K562 (cell line): ENCODE data around the gene RNF31. TPM values are rescaled to one million over a fixed set of nuclear protein-coding genes. Genes with fewer than 3 reads are reported as not detected.

Experiments used
- ATAC-seq: fragments of 200-7000 bp; cut with Tn5 transposase; 3 replicates; pipeline ENCODE4 v1.9.1; 2020; ENCODE audit warnings: moderate library complexity
- BruUV-seq: library from RNA; stranded (reverse); fragments of 400-500 nt; replicated peaks from 2 replicates; lab custom pipeline; 2021; lab: Mats Ljungman, UMichigan
- CTCF ChIA-PET: fragments of 300-600 bp; formaldehyde crosslinking; extraction: SDS; loops from one replicate; lab custom pipeline; 2021; ENCODE audit warnings: low intra/inter-chr PET ratio; lab: Yijun Ruan, JAX
- POLR2A ChIA-PET: fragments of 300-600, 350-650 bp; sonication (Branson Sonifier 250); formaldehyde crosslinking; extraction: SDS; loops from one replicate; lab custom pipeline; 2021; ENCODE audit warnings: antibody characterized with exemption, inconsistent platforms; lab: Yijun Ruan, JAX
- DNase-seq, 4 experiments: peaks; one replicate each; pipeline versions ENCODE4 v3.0.0 to v3.0.0-alpha.2; 2011 to 2018; ENCODE audit warnings: low spot score in 3 of 4, mixed read lengths in 3 of 4; ENCODE audit errors: extremely low read depth in 1 of 4
- FAIRE-seq: peaks from 2 replicates; lab custom pipeline; 2011; peaks lifted over from hg19 to GRCh38; lab: Jason Lieb, UNC
- H2AFZ ChIP-seq: 2 replicates; pipeline ENCODE4 v1.6.0; 2011; ENCODE audit warnings: low read depth, low read length, control low read depth, inconsistent platforms
- H3K27ac ChIP-seq: fragments of 200-600 bp; 3 replicates; pipeline ENCODE4 v1.8.0; 2011; ENCODE audit warnings: low read depth, mild to moderate bottlenecking, control low read depth, inconsistent platforms, low read length, moderate library complexity, mixed read lengths; ENCODE audit errors: extremely low read depth
- H3K27me3 ChIP-seq, 2 experiments: fragments of 300-600 bp in 1 of 2; 2 replicates in 1 of 2; 3 replicates in 1 of 2; pipeline versions ENCODE4 v1.6.0 to v1.8.0; 2011; ENCODE audit warnings: inconsistent platforms in 2 of 2, low read length in 2 of 2, mild to moderate bottlenecking in 1 of 2, mixed read lengths in 1 of 2, moderate library complexity in 1 of 2; ENCODE audit not compliant: control insufficient read depth in 2 of 2, insufficient read depth in 2 of 2
- H3K36me3 ChIP-seq: fragments of 300-600 bp; 3 replicates; pipeline ENCODE4 v1.8.0; 2011; ENCODE audit warnings: mild to moderate bottlenecking, low read length, inconsistent platforms; ENCODE audit not compliant: control insufficient read depth, insufficient read depth
- H3K4me1 ChIP-seq, 2 experiments: fragments of 200-600 bp in 1 of 2; replicated peaks in 1 of 2; 2 replicates in 1 of 2; 3 replicates in 1 of 2; pipeline versions ENCODE4 v1.5.1 to v1.8.0; 2011; ENCODE audit warnings: inconsistent platforms in 2 of 2, low read length in 2 of 2, mild to moderate bottlenecking in 1 of 2, mixed read lengths in 1 of 2, moderate library complexity in 1 of 2; ENCODE audit not compliant: control insufficient read depth in 2 of 2, insufficient read depth in 2 of 2
- H3K4me2 ChIP-seq: 2 replicates; pipeline ENCODE4 v1.6.1; 2011; ENCODE audit warnings: low read length, control low read depth, inconsistent platforms, mixed read lengths; ENCODE audit not compliant: insufficient read depth
- H3K4me3 ChIP-seq: fragments of 200-600 bp; sonication (generic), shearing (Covaris generic); 2 replicates; pipeline ENCODE4 v1.5.1; 2016; ENCODE audit warnings: control low read depth, inconsistent platforms
- H3K79me2 ChIP-seq: fragments of 200-600 bp; 3 replicates; pipeline ENCODE4 v1.8.0; 2011; ENCODE audit warnings: low read length, inconsistent platforms; ENCODE audit not compliant: control insufficient read depth, insufficient read depth
- H3K9ac ChIP-seq, 2 experiments: 2 replicates each; pipeline versions ENCODE4 v1.6.0 to v1.6.1; 2011; ENCODE audit warnings: low read depth in 2 of 2, low read length in 2 of 2, control low read depth in 1 of 2, inconsistent platforms in 1 of 2, mild to moderate bottlenecking in 1 of 2, mixed read lengths in 1 of 2; ENCODE audit not compliant: insufficient read depth in 1 of 2
- H3K9me1 ChIP-seq: one replicate; pipeline ENCODE4 v1.6.0; 2011; ENCODE audit warnings: inconsistent platforms, mild to moderate bottlenecking, low read length, moderate library complexity; ENCODE audit not compliant: control insufficient read depth, insufficient read depth
- H3K9me3 ChIP-seq: replicated peaks from 2 replicates; pipeline ENCODE4 v1.5.1; 2011; ENCODE audit warnings: low read depth, low read length, inconsistent platforms; ENCODE audit not compliant: control insufficient read depth, insufficient read depth
- H4K20me1 ChIP-seq: replicated peaks from 2 replicates; pipeline ENCODE4 v1.6.1; 2011; ENCODE audit warnings: low read length, inconsistent platforms, mixed read lengths; ENCODE audit not compliant: control insufficient read depth, insufficient read depth
- CBX5 ChIP-seq: IDR thresholded peaks from 2 replicates; pipeline ENCODE4 v1.6.1; 2014; ENCODE audit warnings: low read depth, borderline replicate concordance
- CREM ChIP-seq: IDR thresholded peaks from 2 replicates; pipeline ENCODE4 v1.6.1; 2014; ENCODE audit warnings: antibody characterized with exemption, low read depth
- KLF16 ChIP-seq: IDR thresholded peaks from 2 replicates; pipeline ENCODE4 v1.6.1; 2016; ENCODE audit warnings: antibody characterized with exemption
- MAFF ChIP-seq: IDR thresholded peaks from 2 replicates; pipeline ENCODE4 v1.6.1; 2012; ENCODE audit warnings: low read length, improper control_type of control experiment
- MAFG ChIP-seq: fragments of 450-650 bp; conservative IDR thresholded peaks from 2 replicates; pipeline ENCODE4 v1.6.1; 2016; ENCODE audit warnings: missing genetic modification characterization, missing compliant biosample characterization
- MCM3 ChIP-seq: fragments of 450-650 bp; IDR thresholded peaks from 2 replicates; pipeline ENCODE4 v1.6.1; 2016
- NR2C2 ChIP-seq, 2 experiments: fragments of 200-800 bp in 1 of 2; sonication (Bioruptor generic) in 1 of 2; sonication (generic) in 1 of 2; formaldehyde crosslinking in 1 of 2; IDR thresholded peaks; 2 replicates each; pipeline versions ENCODE4 v1.6.1 to v1.8.0; 2016 to 2022; ENCODE audit warnings: mild to moderate bottlenecking in 1 of 2, missing compliant biosample characterization in 1 of 2, missing genetic modification characterization in 1 of 2, missing genetic modification reagents in 1 of 2
- POLR2AphosphoS2 ChIP-seq: IDR thresholded peaks from 2 replicates; pipeline ENCODE4 v1.6.1; 2012; ENCODE audit warnings: low read length, improper control_type of control experiment
- PRMT5 ChIP-seq: sonication (generic); formaldehyde crosslinking; IDR thresholded peaks from 2 replicates; pipeline ENCODE4 v1.5.0; 2020; ENCODE audit warnings: missing genetic modification reagents
- PTTG1 ChIP-seq: fragments of 450-650 bp; IDR thresholded peaks from 2 replicates; pipeline ENCODE4 v1.6.1; 2016; ENCODE audit warnings: low read depth, mild to moderate bottlenecking, missing genetic modification characterization, missing compliant biosample characterization
- PYGO2 ChIP-seq: fragments of 450-650 bp; IDR thresholded peaks from 2 replicates; pipeline ENCODE4 v1.6.1; 2016; ENCODE audit warnings: mild to moderate bottlenecking, missing genetic modification characterization, moderate library complexity, missing compliant biosample characterization
- SAP30 ChIP-seq: fragments of 200-600 bp; sonication (generic); IDR thresholded peaks from 2 replicates; pipeline ENCODE4 v1.6.1; 2012; ENCODE audit warnings: borderline replicate concordance, low read depth, mild to moderate bottlenecking, moderate library complexity, low read length, control low read depth, inconsistent platforms; ENCODE audit not compliant: insufficient read depth, poor library complexity, severe bottlenecking
- ZFPM2 ChIP-seq: fragments of 250-450 bp; sonication (Bioruptor Pico); IDR thresholded peaks from 2 replicates; pipeline ENCODE4 v1.5.1; 2022; ENCODE audit warnings: mild to moderate bottlenecking
- ZNF175 ChIP-seq: fragments of 200-800 bp; sonication (Bioruptor generic); IDR thresholded peaks from 2 replicates; pipeline ENCODE4 v1.6.1; 2016; ENCODE audit warnings: low read depth, mild to moderate bottlenecking, missing genetic modification characterization, missing compliant biosample characterization
- ZNF24 ChIP-seq: fragments of 450-650 bp; IDR thresholded peaks from 2 replicates; pipeline ENCODE4 v1.6.1; 2016
- ZNF316 ChIP-seq: fragments of 450-650 bp; IDR thresholded peaks from 2 replicates; pipeline ENCODE4 v1.6.1; 2016
- ZNF347 ChIP-seq: fragments of 450-650 bp; formaldehyde crosslinking; IDR thresholded peaks from 2 replicates; pipeline ENCODE4 v1.4.0; 2020; ENCODE audit warnings: low read depth, mild to moderate bottlenecking, moderate library complexity
- ZNF79 ChIP-seq: fragments of 250-450 bp; sonication (Bioruptor Pico); IDR thresholded peaks from 2 replicates; pipeline ENCODE4 v1.4.0; 2020; ENCODE audit warnings: low read depth, mild to moderate bottlenecking, moderate library complexity
- WGBS: fragments of 100-300 bp; shearing (Covaris generic); methylation state at CpG from one replicate; pipeline ENCODE4 v1.1.6; 2016; ENCODE audit warnings: low coverage, mixed read lengths; ENCODE audit not compliant: insufficient coverage; ENCODE audit errors: missing lambda C conversion rate; 5-methylcytosine and 5-hydroxymethylcytosine counted together
- in situ Hi-C: fragments of 300-500 bp; cut with MboI; formaldehyde crosslinking; loops from 4 replicates; pipeline ENCODE4 v1.15.0; 2018; ENCODE audit warnings: inconsistent platforms, mixed read lengths
- intact Hi-C: fragments of 100-400 bp; cut with micrococcal nuclease; formaldehyde crosslinking; loops from 2 replicates; pipeline ENCODE4 v1.14.2; 2022
- polyA plus RNA-seq, 8 experiments: library from polyadenylated mRNA; depleted of rRNA in 4 of 8; stranded (reverse) in 5 of 8; unstranded in 3 of 8; fragments of >200 nt; fragmentation: Nextera tagmentation in 2 of 8; fragmentation: Illumina TruSeq in 1 of 8; extraction: Ambion mirVana in 2 of 8; extraction: Trizol in 1 of 8; gene quantifications; 2 replicates each; pipeline versions ENCODE4 v1.2.1 to v1.2.3, GENCODE V29; 2011 to 2014; ENCODE audit warnings: inconsistent platforms in 1 of 8, missing spikeins in 1 of 8
- total RNA-seq, 7 experiments: library from RNA; depleted of rRNA in 6 of 7; stranded (reverse); fragments of >200 nt in 6 of 7; fragmentation: Illumina TruSeq in 2 of 7; extraction: Trizol in 2 of 7; gene quantifications; 2 replicates each; pipeline versions ENCODE4 v1.2.1 to v1.2.3, GENCODE V29; 2011 to 2021; ENCODE audit warnings: low replicate concordance in 1 of 7
- TF ChIP-seq, protein P1 (sequence below), 3 experiments: IDR thresholded peaks in 2 of 3; conservative IDR thresholded peaks in 1 of 3; 2 replicates each; pipeline ENCODE4 v1.5.1; 2011 to 2012; ENCODE audit warnings: low read length in 3 of 3, mild to moderate bottlenecking in 3 of 3, control low read depth in 2 of 3, improper control_type of control experiment in 1 of 3, inconsistent platforms in 1 of 3, low read depth in 1 of 3, mixed read lengths in 1 of 3, moderate library complexity in 1 of 3; ENCODE audit not compliant: insufficient read depth in 2 of 3

RNF31 gene
- total and polyA plus RNA-seq, 9 of the 15 experiments (the other 6 are each of a cell fraction or from before 2014, with no cell fraction given): 3.1 to 47.6 (median 19.1) TPM

DNA sequence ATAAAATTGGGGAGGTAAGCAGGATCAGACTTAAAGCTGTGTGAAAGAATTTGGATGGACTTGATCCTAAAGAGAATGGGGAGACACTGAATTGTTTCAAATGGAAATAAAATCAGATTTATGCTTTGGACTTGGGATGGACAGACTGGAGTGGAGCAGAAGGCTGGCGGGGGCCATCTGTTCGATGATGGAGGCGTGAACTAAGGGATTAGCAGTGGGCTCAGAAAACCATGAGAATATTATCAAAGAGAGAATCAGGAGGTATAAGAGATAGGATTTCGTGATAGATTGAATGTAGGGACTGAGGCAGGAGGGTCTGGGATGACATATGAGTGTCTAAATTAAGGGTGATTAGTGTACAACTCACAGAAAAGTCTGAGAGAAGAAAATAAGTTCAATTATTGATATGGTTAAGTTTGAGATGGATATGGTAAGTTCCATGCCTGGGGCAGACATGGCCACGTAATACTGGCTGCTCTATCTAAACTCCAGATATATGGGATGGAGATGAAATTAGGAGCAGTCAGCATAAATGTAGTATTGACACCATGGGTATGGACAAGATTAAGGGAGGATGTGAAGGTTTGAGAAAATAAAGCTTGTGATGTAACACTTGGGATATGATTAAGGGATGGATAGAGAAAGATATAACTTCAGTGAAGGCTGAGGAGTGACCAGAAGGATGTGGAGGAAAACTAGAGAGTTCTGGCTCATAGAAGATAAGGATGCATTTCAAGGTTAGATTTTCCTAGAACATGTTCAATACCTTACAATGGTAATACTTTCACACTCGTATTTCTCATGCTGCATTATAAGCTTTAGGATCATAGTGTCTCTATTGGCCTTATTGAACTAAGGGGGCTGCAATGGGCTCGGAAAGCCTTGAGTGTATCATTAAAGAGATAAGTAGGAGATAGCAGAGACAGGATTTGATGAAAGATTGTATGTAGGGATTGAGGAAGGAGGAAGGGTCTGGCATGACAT lies 57.2 kb downstream of the RNF31 start:
- Histone ChIP-seq H3K27me3 (no peaks in the 10 kb centered on the region), H3K4me1 (peaks cover 8 to 13% of the 10 kb centered on the region in 2 experiments; a peak in 4 of 5 replicates), H3K79me2 (no peaks in the 10 kb centered on the region), H4K20me1 (no peaks in the 10 kb centered on the region; the same call in 1 of the 2 replicates), H2AFZ (no peak overlapping the region), H3K4me2 (no peak overlapping the region), H3K36me3 (peaks cover 50% of the 10 kb centered on the region; the same call in 2 of the 3 replicates), H3K9ac (no peak overlapping the region), H3K9me3 (0 out of 2 replicates have a peak, but pooled peaks cover 2% of the 10 kb centered on the region), H3K9me1 (no peaks in the 10 kb centered on the region), H3K27ac (no peak overlapping the region), H3K4me3 (no peak overlapping the region)
- POLR2A ChIA-PET: interaction anchor here (0.7 to 1.7 kb wide), 2 partner anchors 9 kb away, joined by 3 to 5 read pairs; partner anchors contain the start of genes CHMP4A and TM9SF1
- intact Hi-C loops: no loop called here
- DNase-seq (no peak), ATAC-seq (no peak), FAIRE-seq (no peak)
- 74% methylated on average over 6 of the region's 7 CpGs for WGBS
- in situ Hi-C loops: no loop called here
- CTCF ChIA-PET: no interaction called here
- BruUV-seq: no TSS peak
- TF ChIP-seq MAFG (tag) (peak; percentile 35; the same call in 1 of the 2 replicates), ZNF24 (no peak), POLR2AphosphoS2 (no peak), KLF16 (no peak), SAP30 (no peak), ZNF316 (peak; percentile 81), ZFPM2 (CRISPR knock-in tag) (no peak), CBX5 (no peak), ZNF79 (CRISPR knock-in tag) (no peak), MCM3 (no peak), PTTG1 (tag) (no peak), MAFF (0 out of 2 replicates have a peak, but pooled peaks have one; percentile 14), ZNF347 (CRISPR knock-in tag) (no peak), PYGO2 (no peak), PRMT5 (CRISPR knock-in tag) (no peak), CREM (no peak), ZNF175 (CRISPR knock-in tag) (no peak), NR2C2 (CRISPR knock-in tag; IDR thresholded peaks at IDR 0.05) (no peak), NR2C2 (tag; IDR thresholded peaks at IDR 0.05) (no peak)
- TF ChIP-seq, protein P1, sequence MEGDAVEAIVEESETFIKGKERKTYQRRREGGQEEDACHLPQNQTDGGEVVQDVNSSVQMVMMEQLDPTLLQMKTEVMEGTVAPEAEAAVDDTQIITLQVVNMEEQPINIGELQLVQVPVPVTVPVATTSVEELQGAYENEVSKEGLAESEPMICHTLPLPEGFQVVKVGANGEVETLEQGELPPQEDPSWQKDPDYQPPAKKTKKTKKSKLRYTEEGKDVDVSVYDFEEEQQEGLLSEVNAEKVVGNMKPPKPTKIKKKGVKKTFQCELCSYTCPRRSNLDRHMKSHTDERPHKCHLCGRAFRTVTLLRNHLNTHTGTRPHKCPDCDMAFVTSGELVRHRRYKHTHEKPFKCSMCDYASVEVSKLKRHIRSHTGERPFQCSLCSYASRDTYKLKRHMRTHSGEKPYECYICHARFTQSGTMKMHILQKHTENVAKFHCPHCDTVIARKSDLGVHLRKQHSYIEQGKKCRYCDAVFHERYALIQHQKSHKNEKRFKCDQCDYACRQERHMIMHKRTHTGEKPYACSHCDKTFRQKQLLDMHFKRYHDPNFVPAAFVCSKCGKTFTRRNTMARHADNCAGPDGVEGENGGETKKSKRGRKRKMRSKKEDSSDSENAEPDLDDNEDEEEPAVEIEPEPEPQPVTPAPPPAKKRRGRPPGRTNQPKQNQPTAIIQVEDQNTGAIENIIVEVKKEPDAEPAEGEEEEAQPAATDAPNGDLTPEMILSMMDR (IDR thresholded peaks at IDR 0.05 in 2 of 3, conservative IDR thresholded peaks at IDR 0.05 in 1 of 3; ENCODE audit: insufficient read depth in 2 of 3, low read depth in 1 of 3, low read length in 3 of 3): no peak
